Endothelial cell (in vitro differentiated cells): ENCODE measurements around the gene PLK1. TPM values are rescaled to one million over a fixed set of nuclear protein-coding genes. Genes with fewer than 3 reads are reported as not detected.
"Not testable (repeated sequence)": the region's sequence is repeated elsewhere in the genome, so short reads cannot be mapped to it uniquely, and the experiment has no call there.

Experiments
- DNase-seq: peaks from one replicate; pipeline ENCODE4 v3.0.0; 2021; ENCODE audit warnings: low spot score
- H3K27ac Mint-ChIP-seq: one replicate; pipeline ENCODE4 v1.8.0; 2021; ENCODE audit warnings: mixed read lengths, inconsistent platforms; ENCODE audit not compliant: unreplicated experiment
- H3K27me3 Mint-ChIP-seq: one replicate; pipeline ENCODE4 v1.8.0; 2021; ENCODE audit warnings: mild to moderate bottlenecking, moderate library complexity, mixed read lengths, inconsistent platforms; ENCODE audit not compliant: unreplicated experiment
- H3K36me3 Mint-ChIP-seq: one replicate; pipeline ENCODE4 v1.8.0; 2021; ENCODE audit warnings: mild to moderate bottlenecking, low read depth, mixed read lengths, inconsistent platforms; ENCODE audit not compliant: unreplicated experiment
- H3K4me1 Mint-ChIP-seq: one replicate; pipeline ENCODE4 v1.8.0; 2021; ENCODE audit warnings: mild to moderate bottlenecking, mixed read lengths, inconsistent platforms; ENCODE audit not compliant: unreplicated experiment
- H3K4me3 Mint-ChIP-seq: one replicate; pipeline ENCODE4 v1.8.0; 2021; ENCODE audit warnings: mild to moderate bottlenecking, mixed read lengths, inconsistent platforms; ENCODE audit not compliant: unreplicated experiment
- H3K9me3 Mint-ChIP-seq: one replicate; pipeline ENCODE4 v1.8.0; 2021; ENCODE audit warnings: mixed read lengths, inconsistent platforms; ENCODE audit not compliant: unreplicated experiment
- total RNA-seq: library from RNA; stranded (reverse); fragmentation: NEBNext Ultra II Directional; extraction: Animal tissue kit (Norgen Biotek cat#: 25700); gene quantifications from one replicate; pipeline ENCODE4 v1.2.1, GENCODE V29; 2021; ENCODE audit not compliant: unreplicated experiment
- TF ChIP-seq, protein P1 (sequence below): fragments of 200-600 bp; sonication (generic); IDR thresholded peaks from one replicate; pipeline ENCODE4 v1.5.0; 2021; ENCODE audit warnings: antibody characterized with exemption; ENCODE audit not compliant: unreplicated experiment

PLK1 gene
- total RNA-seq, 1 donor from 2014 or later = 16.0 TPM

- no peak overlapping the region for H3K27ac Mint-ChIP-seq
Measured at GRCh38 chr16:23728112-23728477, 49.4 kb downstream of the PLK1 start.

DNA sequence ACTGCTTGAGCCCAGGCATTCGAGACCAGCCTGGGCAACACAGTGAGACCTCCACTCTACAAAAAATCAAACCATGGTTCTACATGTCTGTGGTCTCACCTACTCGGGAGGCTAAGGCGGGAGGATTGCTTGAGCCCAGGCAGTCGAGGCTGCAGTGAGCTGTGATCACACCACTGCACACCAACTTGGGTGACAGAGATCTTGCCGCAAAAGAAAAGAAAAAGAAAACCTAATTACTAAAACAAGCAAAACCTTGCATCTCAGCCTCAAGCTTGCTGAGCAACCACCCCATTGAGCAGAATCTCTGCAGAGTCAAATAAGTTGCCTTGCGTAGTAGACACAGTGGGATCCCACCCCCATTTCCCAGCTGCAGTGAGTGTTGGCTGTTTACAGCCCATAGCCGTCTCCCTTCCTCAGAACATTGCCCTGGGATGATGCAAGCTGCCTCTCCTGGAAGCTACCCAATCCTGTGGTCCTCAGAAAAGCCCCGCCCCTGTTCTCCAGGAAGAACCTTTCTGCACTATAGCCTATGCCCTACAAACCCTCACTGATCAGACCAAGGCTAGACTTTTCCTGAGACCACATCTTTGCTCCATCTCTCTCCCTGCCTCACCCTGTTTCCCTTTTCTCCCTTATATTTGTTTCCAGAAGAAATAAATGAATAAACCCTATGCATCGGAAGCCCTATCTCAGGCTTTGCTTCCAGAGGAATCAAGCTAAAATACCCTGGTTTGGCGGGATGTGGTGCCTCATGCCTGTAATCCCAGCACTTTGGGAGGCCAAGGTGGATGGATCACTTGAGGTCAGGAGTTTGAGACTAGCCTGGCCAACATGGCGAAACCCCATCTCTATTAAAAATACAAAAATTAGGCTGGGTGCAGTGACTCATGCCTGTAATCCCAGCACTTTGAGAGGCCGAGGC, 51.1 kb downstream of the PLK1 start:
- Mint-ChIP-seq H3K4me1 (no peaks in the 10 kb centered on the region), H3K27ac (no peak overlapping the region), H3K9me3 (no peaks in the 10 kb centered on the region), H3K27me3 (no peaks in the 10 kb centered on the region), H3K36me3 (no peaks in the 10 kb centered on the region), H3K4me3 (no peak overlapping the region)
- TF ChIP-seq, protein P1, sequence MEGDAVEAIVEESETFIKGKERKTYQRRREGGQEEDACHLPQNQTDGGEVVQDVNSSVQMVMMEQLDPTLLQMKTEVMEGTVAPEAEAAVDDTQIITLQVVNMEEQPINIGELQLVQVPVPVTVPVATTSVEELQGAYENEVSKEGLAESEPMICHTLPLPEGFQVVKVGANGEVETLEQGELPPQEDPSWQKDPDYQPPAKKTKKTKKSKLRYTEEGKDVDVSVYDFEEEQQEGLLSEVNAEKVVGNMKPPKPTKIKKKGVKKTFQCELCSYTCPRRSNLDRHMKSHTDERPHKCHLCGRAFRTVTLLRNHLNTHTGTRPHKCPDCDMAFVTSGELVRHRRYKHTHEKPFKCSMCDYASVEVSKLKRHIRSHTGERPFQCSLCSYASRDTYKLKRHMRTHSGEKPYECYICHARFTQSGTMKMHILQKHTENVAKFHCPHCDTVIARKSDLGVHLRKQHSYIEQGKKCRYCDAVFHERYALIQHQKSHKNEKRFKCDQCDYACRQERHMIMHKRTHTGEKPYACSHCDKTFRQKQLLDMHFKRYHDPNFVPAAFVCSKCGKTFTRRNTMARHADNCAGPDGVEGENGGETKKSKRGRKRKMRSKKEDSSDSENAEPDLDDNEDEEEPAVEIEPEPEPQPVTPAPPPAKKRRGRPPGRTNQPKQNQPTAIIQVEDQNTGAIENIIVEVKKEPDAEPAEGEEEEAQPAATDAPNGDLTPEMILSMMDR = no peak
- no peak for DNase-seq

More at GRCh38 chr16:23728112-23728477, 49.4 kb downstream of the PLK1 start:
- Mint-ChIP-seq H3K4me3 (no peak overlapping the region), H3K9me3 (no peaks in the 10 kb centered on the region), H3K36me3 (no peaks in the 10 kb centered on the region), H3K27me3 (no peaks in the 10 kb centered on the region), H3K4me1 (no peaks in the 10 kb centered on the region)
- DNase-seq = no peak
- TF ChIP-seq, protein P1 = no peak

- TF ChIP-seq, protein P1 = no peak
- H3K9me3 Mint-ChIP-seq = no peaks in the 10 kb centered on the region
- H3K27ac Mint-ChIP-seq = no peak overlapping the region
- DNase-seq = no peak
- no peak overlapping the region for H3K4me3 Mint-ChIP-seq
- H3K4me1 Mint-ChIP-seq = no peaks in the 10 kb centered on the region
- no peaks in the 10 kb centered on the region for H3K36me3 Mint-ChIP-seq
- H3K27me3 Mint-ChIP-seq = no peaks in the 10 kb centered on the region
Measured at GRCh38 chr16:23734176-23734893, 55.6 kb downstream of the PLK1 start.

GRCh38 chr16:23737423-23738028, 58.8 kb downstream of the PLK1 start:
- not testable (repeated sequence) for H3K27me3 Mint-ChIP-seq, H3K36me3 Mint-ChIP-seq, H3K4me1 Mint-ChIP-seq, DNase-seq, H3K4me3 Mint-ChIP-seq, H3K27ac Mint-ChIP-seq, H3K9me3 Mint-ChIP-seq

DNA sequence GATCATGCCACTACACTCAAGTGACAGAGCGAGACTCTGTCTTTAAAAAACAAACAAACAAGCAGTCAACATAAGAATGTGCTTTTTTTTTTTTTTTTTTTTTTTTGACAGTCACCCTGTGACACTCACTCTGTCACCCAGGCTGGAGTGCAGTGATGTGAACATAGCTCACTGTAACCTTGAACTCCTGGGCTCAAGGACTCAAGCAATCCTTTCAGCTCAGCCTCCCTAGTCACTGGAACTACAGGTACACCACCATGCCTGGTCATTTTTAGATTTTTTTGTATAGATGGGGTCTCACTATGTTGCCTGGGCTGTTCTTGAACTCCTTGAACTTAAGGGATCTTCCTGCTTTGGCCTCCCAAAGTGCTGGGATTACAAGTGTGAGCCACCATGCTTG, 60.8 kb downstream of the PLK1 start:
- no peaks in the 10 kb centered on the region for H3K4me1 Mint-ChIP-seq
- DNase-seq = no peak
- no peaks in the 10 kb centered on the region for H3K27me3 Mint-ChIP-seq
- H3K9me3 Mint-ChIP-seq = no peaks in the 10 kb centered on the region
- no peak overlapping the region for H3K27ac Mint-ChIP-seq
- H3K4me3 Mint-ChIP-seq = no peak overlapping the region
- TF ChIP-seq, protein P1 = no peak
- no peaks in the 10 kb centered on the region for H3K36me3 Mint-ChIP-seq

Other genes starting within 250 kb of the PLK1 start
- 10.1 TPM for gene COG7, start 225.7 kb upstream of the PLK1 start, total RNA-seq
- 65.1 TPM for gene GGA2, start 168.4 kb upstream of the PLK1 start, total RNA-seq
- gene EARS2, start 121.5 kb upstream of the PLK1 start, total RNA-seq = 14.1 TPM
- 89.1 TPM for gene UBFD1, start 121.2 kb upstream of the PLK1 start, total RNA-seq
- gene NDUFAB1, start 82.6 kb upstream of the PLK1 start, total RNA-seq = 91.7 TPM
- gene PALB2, start 37.6 kb upstream of the PLK1 start, total RNA-seq = 14.5 TPM
- gene DCTN5, start 37.4 kb upstream of the PLK1 start, total RNA-seq = 93.8 TPM
- gene ERN2, start 34.3 kb downstream of the PLK1 start, total RNA-seq = 0.80 TPM
- gene CHP2, start 76.1 kb downstream of the PLK1 start, total RNA-seq = not detected
- 28.7 TPM for gene PRKCB, start 157.1 kb downstream of the PLK1 start, total RNA-seq